Upper lobe of right lung (tissue), 1 donor: Measurements from ENCODE around the gene TXNDC5. TPM values are rescaled to one million over a fixed set of nuclear protein-coding genes. Genes with fewer than 3 reads are reported as not detected.
A peak's percentile ranks its signal among the peaks of the same experiment; 100 is the strongest.
"Not testable (repeated sequence)": the region's sequence is repeated elsewhere in the genome, so short reads cannot be mapped to it uniquely, and the experiment has no call there.

ENCODE experiments used
- ATAC-seq: fragments of 200-7000 bp; cut with Tn5 transposase; one replicate; pipeline ENCODE4 v1.9.1; 2020; ENCODE audit warnings: mild to moderate bottlenecking, moderate library complexity
- DNase-seq: peaks from one replicate; pipeline ENCODE4 v3.0.0-alpha.2; 2020
- H3K27ac ChIP-seq: fragments of 200-600 bp; one replicate; pipeline ENCODE4 v1.8.0; 2022
- H3K27me3 ChIP-seq: fragments of 200-600 bp; one replicate; pipeline ENCODE4 v1.8.0; 2022; ENCODE audit warnings: mild to moderate bottlenecking
- H3K36me3 ChIP-seq: fragments of 200-600 bp; one replicate; pipeline ENCODE4 v1.8.0; 2022
- H3K4me1 ChIP-seq: fragments of 200-600 bp; one replicate; pipeline ENCODE4 v1.8.0; 2022
- H3K4me3 ChIP-seq: fragments of 200-600 bp; one replicate; pipeline ENCODE4 v1.8.0; 2022; ENCODE audit warnings: mild to moderate bottlenecking
- H3K9me3 ChIP-seq: fragments of 200-600 bp; one replicate; pipeline ENCODE4 v1.8.0; 2022
- CTCF ChIP-seq: fragments of 200-600 bp; IDR thresholded peaks from one replicate; pipeline ENCODE4 v1.8.0; 2022; ENCODE audit warnings: antibody characterized with exemption
- intact Hi-C: fragments of 100-400 bp; cut with DNase I; formaldehyde crosslinking; loops from one replicate; pipeline ENCODE4 v1.11.0; 2022
- total RNA-seq: library from RNA; stranded (reverse); fragmentation: NEBNext Ultra II Directional; extraction: Animal tissue kit (Norgen Biotek cat#: 25700); gene quantifications from one replicate; pipeline ENCODE4 v1.2.1, GENCODE V29; 2021
- donor health status: DM: no; HTN: yes; CAD: no; lungs with severe emphysema.

The TXNDC5 gene
- total RNA-seq, 1 donor from 2014 or later: 107 TPM

- no peak overlapping the region for H3K4me3 ChIP-seq
- H3K9me3 ChIP-seq: no peaks in the 10 kb centered on the region
- no peaks in the 10 kb centered on the region for H3K27me3 ChIP-seq
- ATAC-seq: peak; percentile 25
- intact Hi-C loops: no loop called here
- no peak overlapping the region for H3K27ac ChIP-seq
- no peak for TF ChIP-seq CTCF
- H3K4me1 ChIP-seq: no peaks in the 10 kb centered on the region
- H3K36me3 ChIP-seq: peaks cover 100% of the 10 kb centered on the region
- DNase-seq: no peak
Measured at GRCh38 chr6:7895125-7895423, 15.5 kb downstream of the TXNDC5 start.

GRCh38 chr6:7894262-7895124 lies 16.1 kb downstream of the TXNDC5 start:
- Histone ChIP-seq H3K4me3 (no peak overlapping the region), H3K4me1 (no peaks in the 10 kb centered on the region), H3K27ac (no peak overlapping the region), H3K36me3 (peaks cover 98% of the 10 kb centered on the region), H3K27me3 (no peaks in the 10 kb centered on the region), H3K9me3 (no peaks in the 10 kb centered on the region)
- DNase-seq: no peak
- no peak for TF ChIP-seq CTCF
- intact Hi-C loops: no loop called here
- ATAC-seq: no peak

GRCh38 chr6:7893342-7893741 lies 17.2 kb downstream of the TXNDC5 start:
- no peak for ATAC-seq
- H3K27me3 ChIP-seq: no peaks in the 10 kb centered on the region
- no peak overlapping the region for H3K4me3 ChIP-seq
- H3K9me3 ChIP-seq: no peaks in the 10 kb centered on the region
- peaks cover 98% of the 10 kb centered on the region for H3K36me3 ChIP-seq
- no peaks in the 10 kb centered on the region for H3K4me1 ChIP-seq
- intact Hi-C loops: no loop called here
- DNase-seq: no peak
- TF ChIP-seq CTCF: no peak
- no peak overlapping the region for H3K27ac ChIP-seq

- ATAC-seq, DNase-seq, H3K4me3 ChIP-seq, H3K27me3 ChIP-seq, intact Hi-C loops, H3K9me3 ChIP-seq, H3K27ac ChIP-seq, H3K4me1 ChIP-seq: not testable (repeated sequence)
- peaks cover 98% of the 10 kb centered on the region for H3K36me3 ChIP-seq
Measured at GRCh38 chr6:7892367-7892766, 18.2 kb downstream of the TXNDC5 start.

- DNase-seq: no peak
- Histone ChIP-seq H3K9me3 (no peaks in the 10 kb centered on the region), H3K36me3 (peaks cover 98% of the 10 kb centered on the region), H3K4me1 (no peaks in the 10 kb centered on the region), H3K27me3 (no peaks in the 10 kb centered on the region), H3K27ac (no peak overlapping the region), H3K4me3 (no peak overlapping the region)
- ATAC-seq: no peak
- no peak for TF ChIP-seq CTCF
- intact Hi-C loops: no loop called here
Measured at GRCh38 chr6:7891078-7891872, 19.3 kb downstream of the TXNDC5 start.
